AG04449 (cell line): ENCODE data around the gene SMIM28.
"Not testable (repeated sequence)": the region's sequence is repeated elsewhere in the genome, so short reads cannot be mapped to it uniquely, and the experiment has no call there.

Experiments used
- CTCF ChIA-PET: fragments of 350-600 bp; formaldehyde crosslinking; extraction: SDS; loops from one replicate; lab custom pipeline; 2021; ENCODE audit warnings: antibody characterized with exemption; lab: Yijun Ruan, JAX
- POLR2A ChIA-PET: fragments of 400-600, 350-600 bp; formaldehyde crosslinking; extraction: SDS; loops from one replicate; lab custom pipeline; 2020; ENCODE audit warnings: antibody characterized with exemption, inconsistent platforms; lab: Yijun Ruan, JAX
- DNase-seq: peaks from one replicate; pipeline ENCODE4 v3.0.0-alpha.2; 2010; ENCODE audit warnings: low read depth, low spot score
- H3K4me3 ChIP-seq: 2 replicates; pipeline ENCODE4 v1.5.1; 2011; ENCODE audit warnings: low read depth, mild to moderate bottlenecking, control low read depth, low read length
- CTCF ChIP-seq: IDR thresholded peaks from one replicate; pipeline ENCODE4 v1.5.1; 2011; ENCODE audit warnings: mild to moderate bottlenecking, moderate library complexity, low read length, control low read depth, inconsistent platforms; ENCODE audit not compliant: insufficient read depth; ENCODE audit errors: missing control alignments

SMIM28 gene

GRCh38 chr6:138345565-138346285 is 32.0 kb upstream of the SMIM28 start:
- TF ChIP-seq CTCF = no peak
- ChIA-PET POLR2A (no interaction called here), CTCF (interaction anchor here (1.0 to 1.1 kb wide), 2 partner anchors 83 to 230 kb away, joined by 3 read pairs; no protein-coding TSS in a partner anchor)
- H3K4me3 ChIP-seq = no peak overlapping the region
- DNase-seq = no peak

- TF ChIP-seq CTCF = no peak
- DNase-seq = no peak
- POLR2A ChIA-PET = no interaction called here
- H3K4me3 ChIP-seq = no peak overlapping the region
- CTCF ChIA-PET = interaction anchor here (1.0 to 1.1 kb wide), 2 partner anchors 82 to 231 kb away, joined by 3 read pairs; no protein-coding TSS in a partner anchor
These were observed 31.2 kb upstream of the SMIM28 start for GRCh38 chr6:138346302-138347195.

- no peak overlapping the region for H3K4me3 ChIP-seq
- no peak for DNase-seq
- TF ChIP-seq CTCF = no peak
- ChIA-PET POLR2A (no interaction called here), CTCF (no interaction called here)
These were observed 29.8 kb upstream of the SMIM28 start for GRCh38 chr6:138347864-138348263.

- TF ChIP-seq CTCF = no peak
- ChIA-PET POLR2A (no interaction called here), CTCF (interaction anchor here (0.8 kb wide), 1 partner anchor 234 kb away, joined by 3 read pairs; no protein-coding TSS in a partner anchor)
- no peak overlapping the region for H3K4me3 ChIP-seq
- DNase-seq = peak; percentile 40
These were observed 27.8 kb upstream of the SMIM28 start for GRCh38 chr6:138349891-138350290.

- no peak for TF ChIP-seq CTCF
- ChIA-PET CTCF (no interaction called here), POLR2A (no interaction called here)
- no peak for DNase-seq
- no peak overlapping the region for H3K4me3 ChIP-seq
These were observed 19.8 kb upstream of the SMIM28 start for GRCh38 chr6:138357928-138358327.

- CTCF ChIA-PET, POLR2A ChIA-PET, H3K4me3 ChIP-seq, DNase-seq: not testable (repeated sequence)
These were observed 9.0 kb upstream of the SMIM28 start for GRCh38 chr6:138368684-138369083.
